ENCODE measurements around the gene KCNT1. TPM values are rescaled to one million over a fixed set of nuclear protein-coding genes. Genes with fewer than 3 reads are reported as not detected.

Gene KCNT1
- total RNA-seq, 2 donors from 2014 or later = not detected

- Mint-ChIP-seq H3K27ac (peak overlapping the region; percentile 61), H3K36me3 (ENCODE audit: low read depth) (peaks cover 99% of the 10 kb centered on the region), H3K4me3 (peak overlapping the region; percentile 13), H3K27me3 (no peaks in the 10 kb centered on the region), H3K4me1 (peaks cover 5% of the 10 kb centered on the region), H3K9me3 (no peaks in the 10 kb centered on the region)
- ATAC-seq (replicated peaks) = peak; percentile 86
Measured at GRCh38 chr9:135815830-135816650, 114.1 kb downstream of the KCNT1 start.

GRCh38 chr9:135816651-135816970 is 114.6 kb downstream of the KCNT1 start:
- H3K27ac Mint-ChIP-seq = peak overlapping the region; percentile 61
- no peak for ATAC-seq (replicated peaks)
- no peak overlapping the region for H3K4me3 Mint-ChIP-seq
- no peaks in the 10 kb centered on the region for H3K9me3 Mint-ChIP-seq
- H3K36me3 Mint-ChIP-seq (ENCODE audit: low read depth) = peaks cover 99% of the 10 kb centered on the region
- H3K27me3 Mint-ChIP-seq = no peaks in the 10 kb centered on the region
- H3K4me1 Mint-ChIP-seq = peaks cover 5% of the 10 kb centered on the region

- peaks cover 5% of the 10 kb centered on the region for H3K4me1 Mint-ChIP-seq
- no peak overlapping the region for H3K4me3 Mint-ChIP-seq
- no peak overlapping the region for H3K27ac Mint-ChIP-seq
- no peaks in the 10 kb centered on the region for H3K27me3 Mint-ChIP-seq
- peaks cover 99% of the 10 kb centered on the region for H3K36me3 Mint-ChIP-seq (ENCODE audit: low read depth)
- ATAC-seq (replicated peaks) = no peak
- no peaks in the 10 kb centered on the region for H3K9me3 Mint-ChIP-seq
Measured at GRCh38 chr9:135817951-135818717, 116.1 kb downstream of the KCNT1 start.

GRCh38 chr9:135818718-135819475 is 116.9 kb downstream of the KCNT1 start:
- peaks cover 99% of the 10 kb centered on the region for H3K36me3 Mint-ChIP-seq (ENCODE audit: low read depth)
- ATAC-seq (replicated peaks) = no peak
- H3K4me1 Mint-ChIP-seq = peaks cover 5% of the 10 kb centered on the region
- H3K27me3 Mint-ChIP-seq = no peaks in the 10 kb centered on the region
- no peaks in the 10 kb centered on the region for H3K9me3 Mint-ChIP-seq
- H3K27ac Mint-ChIP-seq = no peak overlapping the region
- H3K4me3 Mint-ChIP-seq = no peak overlapping the region

GRCh38 chr9:135819905-135820304 is 117.9 kb downstream of the KCNT1 start:
- H3K36me3 Mint-ChIP-seq (ENCODE audit: low read depth) = peaks cover 99% of the 10 kb centered on the region

GRCh38 chr9:135820661-135821060 is 118.7 kb downstream of the KCNT1 start:
- no peak overlapping the region for H3K4me3 Mint-ChIP-seq
- H3K27ac Mint-ChIP-seq = no peak overlapping the region
- peaks cover 11% of the 10 kb centered on the region for H3K4me1 Mint-ChIP-seq
- ATAC-seq (replicated peaks) = no peak
- no peaks in the 10 kb centered on the region for H3K27me3 Mint-ChIP-seq
- H3K9me3 Mint-ChIP-seq = no peaks in the 10 kb centered on the region
- H3K36me3 Mint-ChIP-seq (ENCODE audit: low read depth) = peaks cover 99% of the 10 kb centered on the region

More at GRCh38 chr9:135819905-135820304, 117.9 kb downstream of the KCNT1 start:
- Mint-ChIP-seq H3K27me3 (no peaks in the 10 kb centered on the region), H3K4me3 (no peak overlapping the region), H3K9me3 (no peaks in the 10 kb centered on the region), H3K4me1 (peaks cover 5% of the 10 kb centered on the region), H3K27ac (no peak overlapping the region)
- ATAC-seq (replicated peaks) = no peak

- Mint-ChIP-seq H3K9me3 (no peaks in the 10 kb centered on the region), H3K4me1 (peaks cover 7% of the 10 kb centered on the region), H3K36me3 (ENCODE audit: low read depth) (peaks cover 99% of the 10 kb centered on the region), H3K4me3 (no peak overlapping the region), H3K27me3 (no peaks in the 10 kb centered on the region), H3K27ac (no peak overlapping the region)
- ATAC-seq (replicated peaks) = no peak
Measured at GRCh38 chr9:135821116-135821515, 119.1 kb downstream of the KCNT1 start.

GRCh38 chr9:135821733-135822373 is 119.9 kb downstream of the KCNT1 start:
- no peak overlapping the region for H3K27ac Mint-ChIP-seq
- H3K4me3 Mint-ChIP-seq = no peak overlapping the region
- peaks cover 99% of the 10 kb centered on the region for H3K36me3 Mint-ChIP-seq (ENCODE audit: low read depth)
- H3K4me1 Mint-ChIP-seq = peaks cover 7% of the 10 kb centered on the region
- H3K9me3 Mint-ChIP-seq = no peaks in the 10 kb centered on the region
- no peak for ATAC-seq (replicated peaks)
- H3K27me3 Mint-ChIP-seq = no peaks in the 10 kb centered on the region

GRCh38 chr9:135822374-135822755 is 120.4 kb downstream of the KCNT1 start:
- Mint-ChIP-seq H3K36me3 (ENCODE audit: low read depth) (peaks cover 99% of the 10 kb centered on the region), H3K4me1 (peaks cover 7% of the 10 kb centered on the region), H3K4me3 (no peak overlapping the region), H3K27me3 (no peaks in the 10 kb centered on the region), H3K27ac (no peak overlapping the region), H3K9me3 (no peaks in the 10 kb centered on the region)
- no peak for ATAC-seq (replicated peaks)

- H3K4me1 Mint-ChIP-seq = peaks cover 7% of the 10 kb centered on the region
- H3K9me3 Mint-ChIP-seq = no peaks in the 10 kb centered on the region
- H3K27ac Mint-ChIP-seq = peak overlapping the region; percentile 15
- H3K4me3 Mint-ChIP-seq = no peak overlapping the region
- no peaks in the 10 kb centered on the region for H3K27me3 Mint-ChIP-seq
- H3K36me3 Mint-ChIP-seq (ENCODE audit: low read depth) = peaks cover 99% of the 10 kb centered on the region
- no peak for ATAC-seq (replicated peaks)
Measured at GRCh38 chr9:135823036-135823435, 121.1 kb downstream of the KCNT1 start.

GRCh38 chr9:135825435-135826187 is 123.6 kb downstream of the KCNT1 start:
- Mint-ChIP-seq H3K36me3 (ENCODE audit: low read depth) (peaks cover 100% of the 10 kb centered on the region), H3K4me3 (no peak overlapping the region)
- ATAC-seq (replicated peaks) = no peak

GRCh38 chr9:135826188-135826545 is 124.2 kb downstream of the KCNT1 start:
- no peak overlapping the region for H3K27ac Mint-ChIP-seq
- ATAC-seq (replicated peaks) = no peak
- no peaks in the 10 kb centered on the region for H3K9me3 Mint-ChIP-seq
- peaks cover 17% of the 10 kb centered on the region for H3K4me1 Mint-ChIP-seq
- H3K27me3 Mint-ChIP-seq = no peaks in the 10 kb centered on the region
- no peak overlapping the region for H3K4me3 Mint-ChIP-seq
- H3K36me3 Mint-ChIP-seq (ENCODE audit: low read depth) = peaks cover 96% of the 10 kb centered on the region

More at GRCh38 chr9:135825435-135826187, 123.6 kb downstream of the KCNT1 start:
- Mint-ChIP-seq H3K9me3 (no peaks in the 10 kb centered on the region), H3K4me1 (peaks cover 16% of the 10 kb centered on the region), H3K27me3 (no peaks in the 10 kb centered on the region), H3K27ac (no peak overlapping the region)

GRCh38 chr9:135827301-135827700 is 125.3 kb downstream of the KCNT1 start:
- H3K27ac Mint-ChIP-seq = peak overlapping the region; percentile 29
- peaks cover 84% of the 10 kb centered on the region for H3K36me3 Mint-ChIP-seq (ENCODE audit: low read depth)
- no peak for ATAC-seq (replicated peaks)
- peaks cover 17% of the 10 kb centered on the region for H3K4me1 Mint-ChIP-seq
- H3K9me3 Mint-ChIP-seq = no peaks in the 10 kb centered on the region
- H3K4me3 Mint-ChIP-seq = no peak overlapping the region
- H3K27me3 Mint-ChIP-seq = no peaks in the 10 kb centered on the region
